Measurements from ENCODE around the gene NBAS. TPM values are rescaled to one million over a fixed set of nuclear protein-coding genes. Genes with fewer than 3 reads are reported as not detected.
A peak's percentile ranks its signal among the peaks of the same experiment; 100 is the strongest.

Gene NBAS
- total and polyA plus RNA-seq, 9 of the 15 experiments (the other 6 are each of a cell fraction or from before 2014, with no cell fraction given): 15.3 to 94.4 (median 69.9) TPM

- no peak for TF ChIP-seq PBX2 (CRISPR knock-in tag; IDR thresholded peaks at IDR 0.05; ENCODE audit: low read depth)
- 0 out of 2 replicates have a peak, but pooled peaks have one; percentile 16 for TF ChIP-seq PBX2 (tag; conservative IDR thresholded peaks at IDR 0.05; ENCODE audit: low read depth)
- peak; percentile 37; the same call in 1 of the 2 replicates for TF ChIP-seq NFATC3 (IDR thresholded peaks at IDR 0.05)
- peak in 1 of 2 experiments; percentile 41; a peak in 1 of 4 replicates for TF ChIP-seq ETV6 (IDR thresholded peaks at IDR 0.05; ENCODE audit: borderline replicate concordance in 1 of 2, low read depth in 2 of 2, low read length in 1 of 2)
- TF ChIP-seq ETV6 (CRISPR knock-in tag; IDR thresholded peaks at IDR 0.05; ENCODE audit: borderline replicate concordance): no peak
- TF ChIP-seq ZMIZ1 (IDR thresholded peaks at IDR 0.05; ENCODE audit: low read depth in 2 of 2, low read length in 2 of 2): 0 out of 4 replicates have a peak, but pooled peaks of 1 of the 2 experiments have one; percentile 36
- no peak for TF ChIP-seq ARNT (IDR thresholded peaks at IDR 0.05)
- TF ChIP-seq PML (IDR thresholded peaks at IDR 0.05; ENCODE audit: low read length): peak; percentile 85
- TF ChIP-seq SP1 (CRISPR knock-in tag; IDR thresholded peaks at IDR 0.05): 0 out of 2 replicates have a peak, but pooled peaks have one; percentile 32
- peak; percentile 78 for TF ChIP-seq ZNF592 (IDR thresholded peaks at IDR 0.05)
- peak; percentile 80 for TF ChIP-seq KLF16 (IDR thresholded peaks at IDR 0.05)
- no peak for TF ChIP-seq SFPQ (IDR thresholded peaks at IDR 0.05; ENCODE audit: low read depth, low read length)
- TF ChIP-seq TCF15 (CRISPR knock-in tag; IDR thresholded peaks at IDR 0.05): no peak
- TF ChIP-seq ZNF707 (CRISPR knock-in tag; conservative IDR thresholded peaks at IDR 0.05): no peak
- TF ChIP-seq CXXC5 (CRISPR knock-in tag; IDR thresholded peaks at IDR 0.05): peak; percentile 71
- peak; percentile 83 for TF ChIP-seq DPF2 (IDR thresholded peaks at IDR 0.05)
Observed at GRCh38 chr2:15557887-15558311, 3.2 kb downstream of the NBAS start (continued).

Data from K562 (cell line).